PC-3 (cell line): ENCODE measurements around the gene PRKCD. TPM values are rescaled to one million over a fixed set of nuclear protein-coding genes. Genes with fewer than 3 reads are reported as not detected.

Source experiments
- ATAC-seq: fragments of 200-7000 bp; cut with Tn5 transposase; 2 replicates; pipeline ENCODE4 v1.9.1; 2020; ENCODE audit warnings: mild to moderate bottlenecking, moderate library complexity
- BruUV-seq: library from RNA; stranded (reverse); fragments of 400-500 nt; replicated peaks from 2 replicates; lab custom pipeline; 2021; lab: Mats Ljungman, UMichigan
- CTCF ChIA-PET: fragments of 300-600 bp; sonication (Branson Sonifier 250); formaldehyde crosslinking; loops from one replicate; lab custom pipeline; 2022; ENCODE audit warnings: antibody characterized with exemption; lab: Charles Lee
- POLR2A ChIA-PET: fragments of 300-600 bp; sonication (Branson Sonifier 250); formaldehyde crosslinking; loops from one replicate; lab custom pipeline; 2022; ENCODE audit warnings: antibody characterized with exemption; ENCODE audit not compliant: unreplicated experiment; lab: Charles Lee
- DNase-seq: peaks from one replicate; pipeline ENCODE4 v3.0.0-alpha.2; 2015
- H2AFZ ChIP-seq: fragments of 300-600 bp; sonication (generic); 2 replicates; pipeline ENCODE4 v1.6.0; 2016; ENCODE audit warnings: antibody characterized with exemption, low read length
- H3F3A ChIP-seq: fragments of 300-600 bp; sonication (generic); one replicate; pipeline ENCODE4 v1.6.0; 2017; ENCODE audit warnings: antibody characterized with exemption, low read length, control low read depth, mild to moderate bottlenecking; ENCODE audit not compliant: unreplicated experiment
- H3K27ac ChIP-seq: fragments of 300-600 bp; sonication (generic); 2 replicates; pipeline ENCODE4 v1.5.1; 2016; ENCODE audit warnings: mild to moderate bottlenecking, low read length
- H3K27me3 ChIP-seq: fragments of 300-600 bp; sonication (generic); 2 replicates; pipeline ENCODE4 v1.6.1; 2016; ENCODE audit warnings: low read length, mixed read lengths
- H3K36me3 ChIP-seq: fragments of 300-600 bp; sonication (generic); 2 replicates; pipeline ENCODE4 v1.6.1; 2016; ENCODE audit warnings: low read depth, mixed run types, low read length, mixed read lengths
- H3K4me1 ChIP-seq: fragments of 300-600 bp; sonication (generic); 2 replicates; pipeline ENCODE4 v1.5.1; 2016; ENCODE audit warnings: low read length; ENCODE audit not compliant: insufficient read depth
- H3K4me2 ChIP-seq: fragments of 300-600 bp; sonication (generic); 2 replicates; pipeline ENCODE4 v1.6.0; 2016; ENCODE audit warnings: low read length
- H3K4me3 ChIP-seq: fragments of 300-600 bp; sonication (generic); 2 replicates; pipeline ENCODE4 v1.5.1; 2016; ENCODE audit warnings: mild to moderate bottlenecking, low read length, mixed read lengths
- H3K79me2 ChIP-seq: fragments of 300-600 bp; sonication (generic); 2 replicates; pipeline ENCODE4 v1.6.1; 2017; ENCODE audit warnings: low read length, mixed read lengths
- H3K9ac ChIP-seq: fragments of 300-600 bp; sonication (generic); 2 replicates; pipeline ENCODE4 v1.6.0; 2016; ENCODE audit warnings: mild to moderate bottlenecking, low read length
- H3K9me2 ChIP-seq: fragments of 300-600 bp; sonication (generic); replicated peaks from 2 replicates; pipeline ENCODE4 v1.6.1; 2016; ENCODE audit warnings: mixed run types, low read length, mixed read lengths
- H3K9me3 ChIP-seq: fragments of 300-600 bp; sonication (generic); 2 replicates; pipeline ENCODE4 v1.6.1; 2016; ENCODE audit warnings: low read length, mixed read lengths
- H4K20me1 ChIP-seq: fragments of 300-600 bp; sonication (generic); 2 replicates; pipeline ENCODE4 v1.6.1; 2016; ENCODE audit warnings: low read length, mixed read lengths
- CTCF ChIP-seq: fragments of 300-600 bp; sonication (generic); conservative IDR thresholded peaks from 2 replicates; pipeline ENCODE4 v1.5.1; 2017; ENCODE audit warnings: antibody characterized with exemption, low read depth, mild to moderate bottlenecking, low read length
- EZH2 ChIP-seq: fragments of 300-600 bp; sonication (generic); IDR thresholded peaks from one replicate; pipeline ENCODE4 v1.6.1; 2017; ENCODE audit warnings: antibody characterized with exemption, mild to moderate bottlenecking, low read length; ENCODE audit not compliant: unreplicated experiment
- EZH2phosphoT487 ChIP-seq: fragments of 300-600 bp; sonication (generic); IDR thresholded peaks from 2 replicates; pipeline ENCODE4 v1.6.1; 2018; ENCODE audit warnings: mild to moderate bottlenecking, antibody characterized with exemption, low read length, borderline replicate concordance
- intact Hi-C: fragments of 100-400 bp; cut with micrococcal nuclease; formaldehyde crosslinking; loops from 2 replicates; pipeline ENCODE4 v1.9.0; 2023
- total RNA-seq: library from RNA; depleted of rRNA; stranded (reverse); fragments of >200 nt; gene quantifications from 2 replicates; pipeline ENCODE4 v1.2.3, GENCODE V29; 2014

PRKCD gene
- total RNA-seq, 1 experiment from 2014 or later, result 7.8 TPM

DNA sequence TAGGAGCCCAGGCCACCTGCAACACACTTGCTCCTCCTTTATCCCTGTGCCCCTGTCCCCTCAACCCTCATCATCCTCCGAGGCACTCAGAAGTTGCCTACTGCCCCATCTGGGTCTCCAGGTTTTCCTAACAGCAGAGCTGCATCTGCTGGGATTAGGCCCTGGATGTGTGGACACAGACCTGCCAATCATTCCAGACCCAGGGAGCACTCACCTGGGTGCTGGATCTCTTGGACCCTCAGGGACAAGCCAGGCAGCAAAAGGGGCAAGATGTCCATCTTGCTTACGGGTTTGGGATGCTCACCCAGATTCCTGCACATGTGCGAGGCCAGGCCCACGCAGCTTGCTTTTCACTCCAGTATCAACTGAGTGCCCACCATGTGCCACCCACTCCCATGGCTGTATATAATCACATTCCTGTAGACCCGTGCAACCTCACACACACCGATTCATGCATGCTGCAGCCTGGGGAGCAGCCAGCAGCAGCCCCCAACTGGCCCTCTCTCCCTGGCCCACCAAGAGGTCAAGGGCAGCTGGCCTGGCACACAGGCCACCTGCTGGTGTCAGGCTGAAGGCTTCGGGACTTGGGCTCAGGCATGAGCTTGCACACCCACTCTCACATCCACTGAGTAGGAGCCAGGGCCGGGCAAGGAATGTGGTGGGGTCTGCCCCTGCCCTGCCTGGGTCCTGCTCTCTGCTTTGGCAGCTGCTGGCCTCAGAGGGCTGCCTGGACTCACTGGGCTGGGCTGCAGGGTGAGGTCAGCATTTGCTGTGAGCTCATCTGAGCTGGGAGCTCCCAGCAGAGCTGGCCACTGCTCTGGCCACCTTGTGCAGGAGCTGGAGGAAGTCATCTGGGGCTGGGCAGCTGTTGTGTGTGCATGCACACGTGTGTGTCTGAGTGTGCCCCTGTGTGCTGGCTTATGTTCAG, 14.9 kb downstream of the PRKCD start:
- ATAC-seq, result 0 out of 2 replicates have a peak, but pooled peaks have one; percentile 12
- Histone ChIP-seq H3K4me1 (no peaks in the 10 kb centered on the region), H3K36me3 (peaks cover 18% of the 10 kb centered on the region), H3K27ac (no peak overlapping the region), H4K20me1 (peaks cover 11% of the 10 kb centered on the region; the same call in 1 of the 2 replicates), H3F3A (no peaks in the 10 kb centered on the region), H3K79me2 (peaks cover 11% of the 10 kb centered on the region; the same call in 1 of the 2 replicates), H2AFZ (no peak overlapping the region), H3K4me2 (no peak overlapping the region), H3K4me3 (no peak overlapping the region), H3K9ac (no peak overlapping the region), H3K9me3 (no peaks in the 10 kb centered on the region), H3K27me3 (no peaks in the 10 kb centered on the region), H3K9me2 (no peaks in the 10 kb centered on the region)
- intact Hi-C loops, result no loop called here
- no TSS peak for BruUV-seq
- POLR2A ChIA-PET, result no interaction called here
- no peak for DNase-seq
- CTCF ChIA-PET, result no interaction called here
- TF ChIP-seq EZH2phosphoT487 (no peak), EZH2 (no peak), CTCF (no peak)

DNA sequence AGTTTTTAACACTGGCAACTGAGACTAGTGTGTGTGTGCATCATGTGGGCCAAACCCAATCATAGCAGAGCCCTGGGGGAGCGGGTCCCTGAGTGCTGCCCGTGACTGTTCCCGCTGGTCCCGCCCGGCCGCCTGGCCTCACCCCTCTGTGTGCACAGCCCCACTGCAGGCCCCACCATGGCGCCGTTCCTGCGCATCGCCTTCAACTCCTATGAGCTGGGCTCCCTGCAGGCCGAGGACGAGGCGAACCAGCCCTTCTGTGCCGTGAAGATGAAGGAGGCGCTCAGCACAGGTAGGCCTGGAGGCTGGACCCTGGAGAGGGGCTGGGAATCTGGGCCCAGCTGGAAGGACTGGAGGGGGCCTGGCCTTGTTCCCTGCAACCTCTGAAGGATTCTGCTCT, 17.2 kb downstream of the PRKCD start:
- BruUV-seq, result no TSS peak
- no peak overlapping the region for H3K27ac ChIP-seq
- H3F3A ChIP-seq, result no peaks in the 10 kb centered on the region
- no peak for ATAC-seq
- no peaks in the 10 kb centered on the region for H3K9me2 ChIP-seq
- TF ChIP-seq EZH2phosphoT487 (no peak), CTCF (no peak), EZH2 (no peak)
- ChIA-PET CTCF (no interaction called here), POLR2A (interaction anchor here (0.6 kb wide), 1 partner anchor 152 kb away, joined by 5 read pairs; no protein-coding TSS in a partner anchor)
- peaks cover 11% of the 10 kb centered on the region; the same call in 1 of the 2 replicates for H4K20me1 ChIP-seq
- no peak overlapping the region for H3K9ac ChIP-seq
- DNase-seq, result no peak
- H3K27me3 ChIP-seq, result no peaks in the 10 kb centered on the region
- H2AFZ ChIP-seq, result no peak overlapping the region
- no peak overlapping the region for H3K4me2 ChIP-seq
- H3K9me3 ChIP-seq, result no peaks in the 10 kb centered on the region
- H3K4me1 ChIP-seq, result no peaks in the 10 kb centered on the region
- H3K4me3 ChIP-seq, result no peak overlapping the region
- peaks cover 24% of the 10 kb centered on the region for H3K36me3 ChIP-seq
- no peaks in the 10 kb centered on the region for H3K79me2 ChIP-seq
- intact Hi-C loops, result no loop called here

DNA sequence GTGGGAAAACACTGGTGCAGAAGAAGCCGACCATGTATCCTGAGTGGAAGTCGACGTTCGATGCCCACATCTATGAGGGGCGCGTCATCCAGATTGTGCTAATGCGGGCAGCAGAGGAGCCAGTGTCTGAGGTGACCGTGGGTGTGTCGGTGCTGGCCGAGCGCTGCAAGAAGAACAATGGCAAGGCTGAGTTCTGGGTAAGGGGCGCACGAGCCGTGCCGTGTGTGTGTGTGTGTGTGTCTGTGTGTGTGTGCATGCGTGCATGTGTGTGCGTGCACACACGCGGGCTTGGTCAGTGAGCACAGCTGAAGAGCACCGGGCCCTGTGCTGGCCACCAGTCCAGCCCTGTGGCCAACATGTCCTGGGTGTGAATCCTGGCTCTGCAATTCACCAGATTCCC, 18.6 kb downstream of the PRKCD start:
- Histone ChIP-seq H3K9ac (no peak overlapping the region), H4K20me1 (0 out of 2 replicates have a peak, but pooled peaks cover 3% of the 10 kb centered on the region), H3K9me3 (no peaks in the 10 kb centered on the region), H3K79me2 (no peaks in the 10 kb centered on the region), H2AFZ (no peak overlapping the region), H3F3A (no peaks in the 10 kb centered on the region), H3K9me2 (no peaks in the 10 kb centered on the region), H3K4me2 (no peak overlapping the region), H3K4me1 (no peaks in the 10 kb centered on the region), H3K4me3 (no peak overlapping the region), H3K27me3 (no peaks in the 10 kb centered on the region), H3K36me3 (peaks cover 28% of the 10 kb centered on the region), H3K27ac (no peak overlapping the region)
- POLR2A ChIA-PET, result no interaction called here
- DNase-seq, result no peak
- CTCF ChIA-PET, result no interaction called here
- no TSS peak for BruUV-seq
- intact Hi-C loops, result no loop called here
- no peak for ATAC-seq
- TF ChIP-seq EZH2phosphoT487, result no peak
- TF ChIP-seq EZH2, result no peak
- no peak for TF ChIP-seq CTCF
